OCI-LY7 (cell line): Measurements from ENCODE around the gene MS4A14. TPM values are rescaled to one million over a fixed set of nuclear protein-coding genes. Genes with fewer than 3 reads are reported as not detected.
A peak's percentile ranks its signal among the peaks of the same experiment; 100 is the strongest.

Source experiments
- BruUV-seq: library from RNA; stranded (reverse); fragments of 400-500 nt; replicated peaks from 2 replicates; lab custom pipeline; 2021; lab: Mats Ljungman, UMichigan
- CTCF ChIA-PET: fragments of 300-600 bp; sonication (Branson Sonifier 250); formaldehyde crosslinking; loops from one replicate; lab custom pipeline; 2022; ENCODE audit warnings: antibody characterized with exemption; ENCODE audit not compliant: unreplicated experiment; lab: Charles Lee
- POLR2A ChIA-PET: fragments of 300-600 bp; sonication (Branson Sonifier 250); formaldehyde crosslinking; loops from one replicate; lab custom pipeline; 2022; ENCODE audit warnings: antibody characterized with exemption; lab: Charles Lee
- DNase-seq: peaks from one replicate; pipeline ENCODE4 v3.0.0-alpha.2; 2015; ENCODE audit warnings: low spot score
- H2AFZ ChIP-seq: fragments of 200-600 bp; sonication (generic), shearing (Covaris generic); 2 replicates; pipeline ENCODE4 v1.6.1; 2014; ENCODE audit warnings: mild to moderate bottlenecking, antibody characterized with exemption, low read length, moderate library complexity
- H3K27ac ChIP-seq: fragments of 200-600 bp; sonication (generic); 2 replicates; pipeline ENCODE4 v1.5.1; 2014; ENCODE audit warnings: mixed run types, low read depth, mild to moderate bottlenecking, moderate library complexity, low read length, inconsistent platforms; ENCODE audit not compliant: poor library complexity, severe bottlenecking
- H3K36me3 ChIP-seq: fragments of 200-600 bp; sonication (generic); 2 replicates; pipeline ENCODE4 v1.6.1; 2014; ENCODE audit warnings: mild to moderate bottlenecking, antibody characterized with exemption, low read length, moderate library complexity, mixed read lengths; ENCODE audit not compliant: insufficient read depth
- H3K4me1 ChIP-seq: fragments of 200-600 bp; sonication (generic); 2 replicates; pipeline ENCODE4 v1.5.1; 2014; ENCODE audit warnings: mild to moderate bottlenecking, low read length; ENCODE audit not compliant: insufficient read depth, poor library complexity, severe bottlenecking
- H3K4me2 ChIP-seq: fragments of 200-600 bp; sonication (generic); 2 replicates; pipeline ENCODE4 v1.6.1; 2014; ENCODE audit warnings: mild to moderate bottlenecking, low read length
- H3K4me3 ChIP-seq: fragments of 200-600 bp; sonication (generic); 2 replicates; pipeline ENCODE4 v1.5.1; 2014; ENCODE audit warnings: mild to moderate bottlenecking, low read depth, low read length; ENCODE audit not compliant: poor library complexity, severe bottlenecking
- H3K79me2 ChIP-seq: fragments of 200-600 bp; sonication (generic); 2 replicates; pipeline ENCODE4 v1.6.1; 2016; ENCODE audit warnings: low read depth, mild to moderate bottlenecking, low read length, moderate library complexity, mixed read lengths; ENCODE audit not compliant: insufficient read depth
- H3K9me2 ChIP-seq: fragments of 200-600 bp; sonication (generic); 2 replicates; pipeline ENCODE4 v1.6.1; 2016; ENCODE audit warnings: mild to moderate bottlenecking, low read length, mixed read lengths; ENCODE audit not compliant: insufficient read depth
- H3K9me3 ChIP-seq: fragments of 200-600 bp; sonication (generic); 2 replicates; pipeline ENCODE4 v1.6.1; 2014; ENCODE audit warnings: mild to moderate bottlenecking, mixed run types, low read length, mixed read lengths
- H4K20me1 ChIP-seq: fragments of 200-600 bp; sonication (generic); 2 replicates; pipeline ENCODE4 v1.6.1; 2014; ENCODE audit warnings: mild to moderate bottlenecking, antibody characterized with exemption, low read length, moderate library complexity, mixed read lengths; ENCODE audit not compliant: insufficient read depth
- CTCF ChIP-seq: fragments of 200-600 bp; sonication (generic); conservative IDR thresholded peaks from 2 replicates; pipeline ENCODE4 v1.5.1; 2014; ENCODE audit warnings: mild to moderate bottlenecking, antibody characterized with exemption, low read length, moderate library complexity, mixed read lengths
- EZH2phosphoT487 ChIP-seq: fragments of 200-600 bp; sonication (generic); IDR thresholded peaks from 2 replicates; pipeline ENCODE4 v1.6.1; 2018; ENCODE audit warnings: low read depth, borderline replicate concordance, mild to moderate bottlenecking, mixed run types, antibody characterized with exemption, low read length, moderate library complexity, mixed read lengths
- intact Hi-C: fragments of 100-400 bp; cut with micrococcal nuclease; formaldehyde crosslinking; loops from one replicate; pipeline ENCODE4 v1.10.0; 2022; ENCODE audit not compliant: unreplicated experiment
- total RNA-seq, 2 experiments: library from RNA; depleted of rRNA in 1 of 2; stranded (reverse); fragments of >200 nt in 1 of 2; shearing (Covaris generic) in 1 of 2; gene quantifications; 2 replicates each; pipeline ENCODE4 v1.2.3, GENCODE V29; 2014 to 2022

Gene MS4A14
- total RNA-seq, 2 experiments from 2014 or later, result not detected

GRCh38 chr11:60360621-60361020, 35.6 kb upstream of the MS4A14 start:
- Histone ChIP-seq H3K79me2 (no peaks in the 10 kb centered on the region), H3K4me3 (no peak overlapping the region), H4K20me1 (no peaks in the 10 kb centered on the region), H3K27ac (no peak overlapping the region), H3K9me2 (no peaks in the 10 kb centered on the region), H3K36me3 (peaks cover 5% of the 10 kb centered on the region; the same call in 1 of the 2 replicates), H3K9me3 (peaks cover 33% of the 10 kb centered on the region), H3K4me1 (peaks cover 32% of the 10 kb centered on the region), H2AFZ (no peak overlapping the region), H3K4me2 (no peak overlapping the region)
- ChIA-PET POLR2A (interaction anchor here (0.7 kb wide), 2 partner anchors 70 to 94 kb away, joined by 3 read pairs; no protein-coding TSS in a partner anchor), CTCF (no interaction called here)
- TF ChIP-seq EZH2phosphoT487 (no peak), CTCF (no peak)
- no TSS peak for BruUV-seq
- intact Hi-C loops, result no loop called here
- DNase-seq, result peak; percentile 65

- no TSS peak for BruUV-seq
- H3K4me1 ChIP-seq, result peaks cover 48% of the 10 kb centered on the region
- no peak overlapping the region for H2AFZ ChIP-seq
- no peak overlapping the region for H3K4me2 ChIP-seq
- no peaks in the 10 kb centered on the region for H3K9me2 ChIP-seq
- H3K27ac ChIP-seq, result no peak overlapping the region
- intact Hi-C loops, result loop anchor here (2.0 kb wide), 1 partner anchor 115 kb away; no protein-coding TSS in a partner anchor
- ChIA-PET CTCF (interaction anchor here (2.5 to 3.5 kb wide), 2 partner anchors 94 to 122 kb away, joined by 23 to 26 read pairs; partner anchors contain the start of gene MS4A1), POLR2A (interaction anchor here (1.4 to 3.0 kb wide), 3 partner anchors 94 to 121 kb away, joined by 4 to 18 read pairs (median 13); partner anchors contain the start of gene MS4A1)
- H3K4me3 ChIP-seq, result no peak overlapping the region
- no peaks in the 10 kb centered on the region for H4K20me1 ChIP-seq
- TF ChIP-seq CTCF (no peak), EZH2phosphoT487 (no peak)
- H3K36me3 ChIP-seq, result peaks cover 5% of the 10 kb centered on the region; the same call in 1 of the 2 replicates
- no peaks in the 10 kb centered on the region for H3K79me2 ChIP-seq
- DNase-seq, result no peak
- H3K9me3 ChIP-seq, result peaks cover 33% of the 10 kb centered on the region
Observed at GRCh38 chr11:60362241-60362640, 34.0 kb upstream of the MS4A14 start.
